ENCODE data around the gene NXT1. TPM values are rescaled to one million over a fixed set of nuclear protein-coding genes. Genes with fewer than 3 reads are reported as not detected.

The NXT1 gene
- total and polyA plus RNA-seq, 10 of the 15 experiments (the other 5 are each of a cell fraction or from before 2014, with no cell fraction given) = 10.2 to 66.7 (median 44.0) TPM

DNA sequence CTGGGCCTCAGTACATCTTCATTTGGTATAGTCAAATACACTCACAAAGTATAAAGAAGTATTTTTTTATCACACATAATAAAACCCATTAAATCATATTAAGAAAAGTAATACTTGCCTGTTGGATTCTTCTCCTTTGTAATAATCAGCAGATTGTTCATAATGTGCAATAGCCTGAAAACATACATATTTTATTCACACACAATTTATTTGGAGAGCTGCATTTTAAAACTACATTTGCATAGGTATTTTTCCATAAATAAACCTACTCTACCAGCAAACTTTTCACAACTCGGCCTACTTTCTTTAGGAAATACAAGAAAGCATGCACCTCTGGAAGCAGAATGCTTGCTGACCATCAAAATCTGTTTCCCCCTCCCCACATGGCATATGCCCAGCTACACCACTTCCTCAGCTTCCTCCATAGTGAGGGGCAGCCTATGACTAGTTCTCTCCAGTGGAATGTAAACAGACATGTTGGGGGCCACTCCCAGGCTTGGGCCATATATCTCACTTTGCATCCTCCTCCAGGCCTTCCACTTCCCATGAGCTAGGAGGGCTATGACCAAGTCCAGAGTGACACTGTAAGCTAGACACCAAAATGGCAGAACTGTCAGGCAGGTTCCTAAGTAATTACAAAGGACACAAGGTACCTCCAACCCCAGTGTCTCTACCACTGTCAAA, 39.6 kb downstream of the NXT1 start:
- Histone ChIP-seq H3K9ac (ENCODE audit: control insufficient read depth, insufficient read depth, low read length) (no peak overlapping the region), H3K27me3 (replicated peaks in 1 of 2; ENCODE audit: control insufficient read depth in 2 of 2, insufficient read depth in 2 of 2, low read length in 1 of 2) (no peaks in the 10 kb centered on the region), H4K20me1 (ENCODE audit: control insufficient read depth, insufficient read depth) (no peaks in the 10 kb centered on the region), H3K4me3 (no peak overlapping the region), H2AFZ (ENCODE audit: control insufficient read depth, low read depth, low read length) (no peak overlapping the region), H3K27ac (ENCODE audit: control insufficient read depth, insufficient read depth) (no peak overlapping the region), H3K4me1 (ENCODE audit: control insufficient read depth, insufficient read depth, low read length) (no peaks in the 10 kb centered on the region), H3K79me2 (ENCODE audit: control insufficient read depth, insufficient read depth, low read length) (no peaks in the 10 kb centered on the region), H3K4me2 (ENCODE audit: control insufficient read depth, insufficient read depth) (no peak overlapping the region), H3K9me3 (replicated peaks; ENCODE audit: control insufficient read depth, insufficient read depth, low read length) (no peaks in the 10 kb centered on the region), H3K36me3 (ENCODE audit: control insufficient read depth in 2 of 2, insufficient read depth in 2 of 2, low read length in 1 of 2) (peaks cover 9 to 10% of the 10 kb centered on the region in 2 experiments)
- ATAC-seq (no peak), FAIRE-seq (no peak), DNase-seq (ENCODE audit: low read depth, low spot score) (no peak)
- CTCF ChIA-PET = interaction anchor here (1.6 kb wide), 2 partner anchors 17 to 56 kb away, joined by 5 to 7 read pairs; no protein-coding TSS in a partner anchor
- 62% methylated on average over 1 of the region's 1 CpG for WGBS (ENCODE audit: insufficient coverage, insufficient replicate concordance, low lambda C conversion rate, missing lambda C conversion rate)
- BruUV-seq (replicated peaks) = no TSS peak
- RAD21 ChIA-PET (ENCODE audit: unreplicated experiment) = no interaction called here
- intact Hi-C loops (cut with micrococcal nuclease; ENCODE audit: unreplicated experiment) = no loop called here
- in situ Hi-C loops (cut with MboI) = no loop called here
- SMC1A ChIA-PET (ENCODE audit: uncharacterized antibody, unreplicated experiment) = interaction anchor here (1.0 to 1.6 kb wide), 2 partner anchors 10 to 11 kb away, joined by 3 to 5 read pairs; no protein-coding TSS in a partner anchor
- TF ChIP-seq YY1 (IDR thresholded peaks at IDR 0.05; ENCODE audit: low read depth, low read length) (no peak), MYB (IDR thresholded peaks at IDR 0.05; ENCODE audit: borderline replicate concordance, low read depth, low read length) (no peak), ZNF217 (IDR thresholded peaks at IDR 0.05) (no peak), ATF7 (IDR thresholded peaks at IDR 0.05; ENCODE audit: low read depth) (no peak), E4F1 (IDR thresholded peaks at IDR 0.05; ENCODE audit: borderline replicate concordance, partially characterized antibody) (no peak), WRNIP1 (IDR thresholded peaks at IDR 0.05; ENCODE audit: borderline replicate concordance, low read depth, low read length) (no peak), ZNF274 (IDR thresholded peaks at IDR 0.05; ENCODE audit: insufficient read depth, insufficient read length) (no peak), CHD4 (IDR thresholded peaks at IDR 0.05) (no peak)
- TF ChIP-seq, protein P1, sequence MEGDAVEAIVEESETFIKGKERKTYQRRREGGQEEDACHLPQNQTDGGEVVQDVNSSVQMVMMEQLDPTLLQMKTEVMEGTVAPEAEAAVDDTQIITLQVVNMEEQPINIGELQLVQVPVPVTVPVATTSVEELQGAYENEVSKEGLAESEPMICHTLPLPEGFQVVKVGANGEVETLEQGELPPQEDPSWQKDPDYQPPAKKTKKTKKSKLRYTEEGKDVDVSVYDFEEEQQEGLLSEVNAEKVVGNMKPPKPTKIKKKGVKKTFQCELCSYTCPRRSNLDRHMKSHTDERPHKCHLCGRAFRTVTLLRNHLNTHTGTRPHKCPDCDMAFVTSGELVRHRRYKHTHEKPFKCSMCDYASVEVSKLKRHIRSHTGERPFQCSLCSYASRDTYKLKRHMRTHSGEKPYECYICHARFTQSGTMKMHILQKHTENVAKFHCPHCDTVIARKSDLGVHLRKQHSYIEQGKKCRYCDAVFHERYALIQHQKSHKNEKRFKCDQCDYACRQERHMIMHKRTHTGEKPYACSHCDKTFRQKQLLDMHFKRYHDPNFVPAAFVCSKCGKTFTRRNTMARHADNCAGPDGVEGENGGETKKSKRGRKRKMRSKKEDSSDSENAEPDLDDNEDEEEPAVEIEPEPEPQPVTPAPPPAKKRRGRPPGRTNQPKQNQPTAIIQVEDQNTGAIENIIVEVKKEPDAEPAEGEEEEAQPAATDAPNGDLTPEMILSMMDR (IDR thresholded peaks at IDR 0.05 in 2 of 3, conservative IDR thresholded peaks at IDR 0.05 in 1 of 3; ENCODE audit: control insufficient read depth in 2 of 3, extremely low read depth in 1 of 3, insufficient read depth in 1 of 3, low read depth in 3 of 3, low read length in 3 of 3) = no peak
- TF ChIP-seq, protein P2, sequence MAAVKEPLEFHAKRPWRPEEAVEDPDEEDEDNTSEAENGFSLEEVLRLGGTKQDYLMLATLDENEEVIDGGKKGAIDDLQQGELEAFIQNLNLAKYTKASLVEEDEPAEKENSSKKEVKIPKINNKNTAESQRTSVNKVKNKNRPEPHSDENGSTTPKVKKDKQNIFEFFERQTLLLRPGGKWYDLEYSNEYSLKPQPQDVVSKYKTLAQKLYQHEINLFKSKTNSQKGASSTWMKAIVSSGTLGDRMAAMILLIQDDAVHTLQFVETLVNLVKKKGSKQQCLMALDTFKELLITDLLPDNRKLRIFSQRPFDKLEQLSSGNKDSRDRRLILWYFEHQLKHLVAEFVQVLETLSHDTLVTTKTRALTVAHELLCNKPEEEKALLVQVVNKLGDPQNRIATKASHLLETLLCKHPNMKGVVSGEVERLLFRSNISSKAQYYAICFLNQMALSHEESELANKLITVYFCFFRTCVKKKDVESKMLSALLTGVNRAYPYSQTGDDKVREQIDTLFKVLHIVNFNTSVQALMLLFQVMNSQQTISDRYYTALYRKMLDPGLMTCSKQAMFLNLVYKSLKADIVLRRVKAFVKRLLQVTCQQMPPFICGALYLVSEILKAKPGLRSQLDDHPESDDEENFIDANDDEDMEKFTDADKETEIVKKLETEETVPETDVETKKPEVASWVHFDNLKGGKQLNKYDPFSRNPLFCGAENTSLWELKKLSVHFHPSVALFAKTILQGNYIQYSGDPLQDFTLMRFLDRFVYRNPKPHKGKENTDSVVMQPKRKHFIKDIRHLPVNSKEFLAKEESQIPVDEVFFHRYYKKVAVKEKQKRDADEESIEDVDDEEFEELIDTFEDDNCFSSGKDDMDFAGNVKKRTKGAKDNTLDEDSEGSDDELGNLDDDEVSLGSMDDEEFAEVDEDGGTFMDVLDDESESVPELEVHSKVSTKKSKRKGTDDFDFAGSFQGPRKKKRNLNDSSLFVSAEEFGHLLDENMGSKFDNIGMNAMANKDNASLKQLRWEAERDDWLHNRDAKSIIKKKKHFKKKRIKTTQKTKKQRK (IDR thresholded peaks at IDR 0.05; ENCODE audit: low read depth, low read length) = no peak
- POLR2A ChIA-PET = no interaction called here

All from GM12878 (cell line).